ENCODE results near the gene TREH.

- no peak for TF ChIP-seq CTCF (IDR thresholded peaks at IDR 0.05)
- TF ChIP-seq POLR2A (IDR thresholded peaks at IDR 0.05) = no peak
Observed at GRCh38 chr11:118652681-118653181, 26.7 kb downstream of the TREH start.
